Inferior parietal cortex (tissue), 1 donor: Measurements from ENCODE around the gene CCDC144A.
"Not testable (repeated sequence)": the region's sequence is repeated elsewhere in the genome, so short reads cannot be mapped to it uniquely, and the experiment has no call there.

Source experiments
- DNase-seq: peaks from one replicate; pipeline ENCODE4 v3.0.0-alpha.2; 2016; ENCODE audit errors: extremely low spot score

CCDC144A gene

GRCh38 chr17:16751224-16751923 lies 61.3 kb downstream of the CCDC144A start:
- peak; percentile 29 for DNase-seq

GRCh38 chr17:16751924-16752287 lies 61.9 kb downstream of the CCDC144A start:
- DNase-seq: not testable (repeated sequence)

GRCh38 chr17:16757520-16757919 lies 67.5 kb downstream of the CCDC144A start:
- DNase-seq: not testable (repeated sequence)

DNA sequence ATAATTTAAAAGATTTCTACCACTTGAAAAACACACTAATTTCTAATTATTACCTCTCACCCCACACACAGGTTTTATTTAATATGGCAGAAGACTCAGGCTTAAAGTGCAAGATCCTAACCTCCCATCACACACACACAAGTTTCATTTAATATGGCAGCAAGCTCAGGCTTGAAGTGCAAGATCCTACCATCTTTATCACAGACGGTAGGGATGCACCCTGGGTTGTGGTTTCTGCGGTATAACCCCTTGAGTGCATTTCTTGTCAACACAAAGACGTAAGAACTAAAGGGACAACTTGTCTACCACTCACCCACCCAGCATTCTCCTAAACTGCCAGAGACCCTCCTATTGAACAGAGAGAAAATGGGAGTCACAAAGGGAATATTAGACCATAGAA lies 68.1 kb downstream of the CCDC144A start:
- DNase-seq: not testable (repeated sequence)

DNA sequence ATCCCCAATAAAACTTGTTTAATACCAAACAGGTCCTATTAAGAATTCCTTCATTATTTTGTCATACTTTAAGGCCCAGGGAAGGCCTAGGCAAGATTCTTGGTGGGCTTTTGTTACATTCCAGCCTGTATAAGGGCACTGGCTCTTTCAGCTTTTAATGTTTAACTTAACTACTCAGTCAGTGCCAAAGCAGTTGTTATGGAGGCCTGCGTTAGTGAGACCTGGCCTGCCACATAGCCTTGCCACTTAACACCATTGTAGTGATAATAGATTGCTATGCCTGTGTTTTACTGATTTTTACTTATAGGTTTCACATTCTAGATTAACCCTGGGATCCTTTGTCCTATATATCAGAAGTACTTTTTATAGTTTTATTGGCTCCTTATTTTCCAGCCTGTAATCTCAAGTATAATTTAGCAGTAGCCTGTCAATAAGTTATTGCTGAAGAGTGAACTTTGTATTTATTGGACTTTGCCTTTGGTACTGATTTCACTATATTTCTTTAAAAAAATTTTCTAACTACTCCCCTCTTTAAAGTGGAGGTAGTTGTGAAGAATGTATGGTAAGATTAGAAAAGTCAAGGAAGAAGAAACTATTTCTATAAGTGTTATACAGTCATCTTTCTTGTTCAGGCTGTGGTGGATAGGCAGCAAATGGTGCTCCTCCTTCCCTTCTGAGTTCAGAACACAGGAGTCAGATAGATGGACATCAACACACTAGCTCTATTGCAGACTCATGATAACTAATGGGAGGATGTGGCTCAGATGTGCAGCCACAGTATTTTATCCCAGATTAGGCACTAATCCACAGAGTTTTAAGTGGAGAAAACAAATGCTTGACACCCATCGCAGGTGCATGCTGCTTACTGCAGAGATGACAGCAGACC lies 78.5 kb downstream of the CCDC144A start:
- DNase-seq: not testable (repeated sequence)

GRCh38 chr17:16772394-16773145 lies 82.5 kb downstream of the CCDC144A start:
- DNase-seq: not testable (repeated sequence)

DNA sequence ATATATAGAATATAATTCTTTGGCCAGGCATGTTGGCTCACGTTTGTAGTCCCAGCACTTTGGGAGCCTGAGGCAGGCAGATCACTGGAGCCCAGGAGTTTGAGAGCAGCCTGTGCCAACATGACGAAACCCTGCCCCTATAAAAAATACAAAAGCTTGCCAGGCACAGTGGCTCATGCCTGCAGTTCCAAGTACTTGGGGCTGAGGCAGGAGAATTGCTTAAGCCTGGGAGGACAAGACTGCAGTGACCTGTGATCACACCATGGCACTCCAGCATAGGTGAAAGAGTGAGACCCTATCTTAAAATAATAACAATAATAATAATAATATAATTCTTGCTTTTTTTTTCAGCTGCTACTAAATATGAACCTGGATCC lies 83.1 kb downstream of the CCDC144A start:
- not testable (repeated sequence) for DNase-seq

GRCh38 chr17:16787851-16788250 lies 97.8 kb downstream of the CCDC144A start:
- DNase-seq: not testable (repeated sequence)

- DNase-seq: not testable (repeated sequence)
Observed at GRCh38 chr17:16788889-16789536, 99.0 kb downstream of the CCDC144A start.

GRCh38 chr17:16789622-16790021 lies 99.6 kb downstream of the CCDC144A start:
- not testable (repeated sequence) for DNase-seq

GRCh38 chr17:16790313-16790871 lies 100.4 kb downstream of the CCDC144A start:
- not testable (repeated sequence) for DNase-seq

GRCh38 chr17:16794215-16794614 lies 104.2 kb downstream of the CCDC144A start:
- DNase-seq: not testable (repeated sequence)

DNA sequence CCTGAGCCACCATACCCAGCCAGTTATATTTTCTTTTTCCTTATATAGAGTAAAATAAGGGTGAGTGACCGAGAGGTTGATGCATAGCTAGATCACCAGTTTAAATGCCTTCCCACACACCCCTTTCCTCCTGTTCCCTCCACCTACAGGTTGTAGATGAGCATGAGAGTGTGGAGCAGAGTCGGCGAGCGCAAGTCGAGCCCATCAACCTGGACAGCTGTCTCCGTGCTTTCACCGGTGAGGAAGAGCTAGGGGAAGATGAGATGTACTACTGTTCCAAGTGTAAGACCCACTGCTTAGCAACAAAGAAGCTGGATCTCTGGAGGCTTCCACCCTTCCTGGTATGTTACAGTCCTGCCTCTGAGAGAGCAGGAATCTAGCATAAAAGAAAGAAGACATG lies 105.9 kb downstream of the CCDC144A start:
- not testable (repeated sequence) for DNase-seq

- not testable (repeated sequence) for DNase-seq
Observed at GRCh38 chr17:16804851-16805250, 114.8 kb downstream of the CCDC144A start.

DNA sequence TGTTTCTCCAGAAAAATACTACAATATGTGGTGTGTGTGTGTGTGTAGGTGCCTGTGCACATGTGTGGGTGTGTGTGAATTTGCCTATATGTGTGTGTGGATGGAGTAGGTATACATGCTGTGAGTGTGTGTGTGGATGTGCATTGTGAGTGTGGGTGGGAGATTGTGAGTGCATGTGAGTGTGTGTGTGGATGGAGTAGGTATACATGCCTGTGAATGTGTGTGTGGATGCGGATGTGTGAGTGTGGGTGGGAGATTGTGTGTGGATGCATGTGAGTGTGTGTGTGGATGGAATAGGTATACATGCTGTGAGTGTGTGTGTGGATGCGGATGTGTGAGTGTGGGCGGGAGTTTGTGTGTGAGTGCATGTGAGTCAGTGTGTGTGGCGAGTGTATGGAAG lies 116.6 kb downstream of the CCDC144A start:
- not testable (repeated sequence) for DNase-seq

DNA sequence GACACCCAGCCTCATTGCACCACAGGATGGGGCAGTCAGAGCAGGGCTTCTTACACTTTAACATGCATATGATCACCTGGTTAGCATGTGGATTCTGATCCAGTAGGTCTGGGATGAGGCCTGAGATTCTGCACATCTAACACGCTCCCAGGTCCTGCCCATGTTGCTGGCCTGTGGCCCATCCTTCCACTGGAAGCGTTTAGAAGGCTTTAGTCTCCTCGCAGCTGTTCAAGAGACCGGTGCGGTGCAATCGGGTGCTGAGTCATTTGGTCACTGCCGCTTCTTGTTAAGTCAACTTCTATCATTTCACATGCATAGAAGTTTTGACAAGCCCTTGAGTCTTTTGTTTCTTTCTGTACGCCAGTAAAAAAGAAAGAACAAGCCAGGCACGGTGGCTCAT lies 117.6 kb downstream of the CCDC144A start:
- DNase-seq: not testable (repeated sequence)

- not testable (repeated sequence) for DNase-seq
Observed at GRCh38 chr17:16810236-16810635, 120.2 kb downstream of the CCDC144A start.

DNA sequence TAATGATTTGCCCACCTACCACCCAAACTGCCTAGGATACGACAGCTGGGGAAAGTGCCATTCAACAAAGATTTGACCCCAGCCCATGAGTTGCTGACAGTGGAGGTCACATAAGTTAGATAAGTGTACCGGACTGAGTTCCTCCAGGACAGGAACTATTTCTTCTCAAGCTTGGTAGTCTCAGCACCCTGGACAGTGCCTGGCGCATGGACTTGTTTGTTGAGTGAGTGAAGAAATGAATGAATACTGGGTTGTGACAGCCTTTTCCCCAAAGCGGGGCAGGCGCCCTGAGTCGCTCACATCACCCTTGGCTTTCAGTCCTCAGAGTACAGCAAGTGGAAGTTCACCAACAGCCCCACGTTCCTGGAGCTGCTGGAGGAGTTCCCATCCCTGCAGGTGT lies 122.1 kb downstream of the CCDC144A start:
- DNase-seq: not testable (repeated sequence)

DNA sequence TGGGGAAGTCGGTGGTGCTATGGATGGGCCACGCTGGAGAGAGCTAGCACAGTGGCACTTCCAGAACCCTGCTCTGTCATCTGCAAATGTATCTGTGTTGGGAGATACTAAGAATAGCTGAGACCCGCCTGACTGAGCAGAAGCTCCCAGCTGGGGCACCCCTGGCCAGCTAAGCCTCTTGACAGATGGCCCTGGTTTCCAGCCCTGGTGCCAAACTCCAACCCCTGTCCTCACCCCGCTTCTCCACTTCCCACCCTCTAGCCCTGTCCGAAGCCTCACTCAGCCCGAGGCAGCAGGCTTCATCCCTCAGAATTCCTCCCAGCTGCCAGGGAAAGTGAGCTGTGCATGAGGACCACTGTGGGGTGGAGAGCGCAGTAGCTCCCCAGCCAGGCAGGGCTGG lies 124.4 kb downstream of the CCDC144A start:
- DNase-seq: no peak

DNA sequence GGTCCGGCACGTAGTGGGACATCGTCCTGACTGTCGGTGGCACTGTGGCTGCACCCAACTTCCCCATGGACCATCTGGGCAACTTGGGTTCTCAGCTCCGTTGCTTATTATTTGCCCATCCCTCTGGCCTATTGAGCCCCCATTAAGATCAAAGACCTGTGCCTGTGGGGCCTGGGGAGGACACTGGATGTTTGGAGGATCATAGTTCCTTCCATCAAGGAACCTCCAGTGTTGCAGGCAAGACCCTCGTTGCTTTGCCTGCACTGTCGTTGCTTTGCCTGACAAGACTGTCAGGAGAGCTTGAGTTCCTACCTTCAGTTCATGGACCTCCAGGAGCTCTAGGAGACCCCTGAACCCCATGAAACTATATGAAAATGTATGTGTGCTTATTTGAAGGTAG lies 127.2 kb downstream of the CCDC144A start:
- no peak for DNase-seq

- DNase-seq: not testable (repeated sequence)
Observed at GRCh38 chr17:16817940-16818339, 127.9 kb downstream of the CCDC144A start.
